MM.1S (cell line): Measurements from ENCODE around the gene NCAPG.

Source experiments
- DNase-seq: peaks from one replicate; pipeline ENCODE4 v3.0.0-alpha.2; 2015
- H2AFZ ChIP-seq: fragments of 300-600 bp; sonication (generic); 2 replicates; pipeline ENCODE4 v1.6.0; 2016; ENCODE audit warnings: antibody characterized with exemption, low read length
- H3F3A ChIP-seq: fragments of 300-600 bp; sonication (generic); 2 replicates; pipeline ENCODE4 v1.6.1; 2016; ENCODE audit warnings: mild to moderate bottlenecking, antibody characterized with exemption, low read length, moderate library complexity, mixed read lengths; ENCODE audit not compliant: insufficient read depth
- H3K27ac ChIP-seq: fragments of 300-600 bp; sonication (generic); 2 replicates; pipeline ENCODE4 v1.5.1; 2016; ENCODE audit warnings: mild to moderate bottlenecking, low read length
- H3K27me3 ChIP-seq: fragments of 300-600 bp; sonication (generic); replicated peaks from 2 replicates; pipeline ENCODE4 v1.6.0; 2016; ENCODE audit warnings: low read length; ENCODE audit not compliant: insufficient read depth
- H3K36me3 ChIP-seq: fragments of 300-600 bp; sonication (generic); replicated peaks from 2 replicates; pipeline ENCODE4 v1.6.1; 2016; ENCODE audit warnings: mild to moderate bottlenecking, low read length, mixed read lengths; ENCODE audit not compliant: insufficient read depth
- H3K4me1 ChIP-seq: fragments of 300-600 bp; sonication (generic); 2 replicates; pipeline ENCODE4 v1.6.1; 2016; ENCODE audit warnings: low read length, mixed read lengths
- H3K4me2 ChIP-seq: fragments of 300-600 bp; sonication (generic); 2 replicates; pipeline ENCODE4 v1.6.0; 2016; ENCODE audit warnings: low read depth, low read length
- H3K4me3 ChIP-seq: fragments of 300-600 bp; sonication (generic); 2 replicates; pipeline ENCODE4 v1.5.1; 2016; ENCODE audit warnings: low read length, mixed read lengths
- H3K79me2 ChIP-seq: fragments of 300-600 bp; sonication (generic); 2 replicates; pipeline ENCODE4 v1.6.1; 2016; ENCODE audit warnings: mixed run types, low read length, mixed read lengths
- H3K9ac ChIP-seq: fragments of 300-600 bp; sonication (generic); 2 replicates; pipeline ENCODE4 v1.6.1; 2016; ENCODE audit warnings: low read length, mixed read lengths
- H3K9me2 ChIP-seq: fragments of 300-600 bp; sonication (generic); replicated peaks from 2 replicates; pipeline ENCODE4 v1.6.1; 2016; ENCODE audit warnings: mild to moderate bottlenecking, low read length, mixed read lengths; ENCODE audit not compliant: insufficient read depth
- H3K9me3 ChIP-seq: fragments of 300-600 bp; sonication (generic); replicated peaks from 2 replicates; pipeline ENCODE4 v1.6.1; 2016; ENCODE audit warnings: mild to moderate bottlenecking, low read length, mixed read lengths; ENCODE audit not compliant: insufficient read depth
- H4K20me1 ChIP-seq: fragments of 300-600 bp; sonication (generic); 2 replicates; pipeline ENCODE4 v1.6.1; 2016; ENCODE audit warnings: mild to moderate bottlenecking, low read length, moderate library complexity, mixed read lengths; ENCODE audit not compliant: insufficient read depth
- CTCF ChIP-seq: fragments of 300-600 bp; sonication (generic); IDR thresholded peaks from 2 replicates; pipeline ENCODE4 v1.5.1; 2016; ENCODE audit warnings: antibody characterized with exemption, low read length, mixed read lengths
- EZH2 ChIP-seq: fragments of 300-600 bp; sonication (generic); optimal IDR thresholded peaks from 2 replicates; pipeline ENCODE3; 2017; ENCODE audit warnings: low read depth, mild to moderate bottlenecking, antibody characterized with exemption, low read length, mixed read lengths
- EZH2phosphoT487 ChIP-seq: fragments of 300-600 bp; sonication (generic); IDR thresholded peaks from 2 replicates; pipeline ENCODE4 v1.6.1; 2018; ENCODE audit warnings: antibody characterized with exemption, low read length

Gene NCAPG

DNA sequence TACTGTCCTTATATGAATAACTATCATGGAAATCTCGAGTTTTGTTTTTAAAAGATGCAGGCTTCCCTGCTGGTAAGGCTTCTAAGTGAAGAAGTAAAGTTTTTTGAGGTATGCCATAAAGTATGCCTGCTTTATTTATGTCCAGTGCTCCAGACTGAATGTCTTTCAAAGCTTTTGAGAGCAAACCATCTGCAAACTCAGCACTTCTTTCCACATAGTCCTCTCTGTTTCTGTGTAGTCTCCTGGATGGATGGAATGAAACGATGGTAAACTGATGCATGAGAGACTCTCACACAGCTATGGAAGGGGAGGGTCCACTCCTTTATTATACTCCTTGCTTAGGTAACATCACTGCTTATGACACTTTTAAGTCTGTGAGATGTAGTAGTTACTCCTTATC is 73.7 kb downstream of the NCAPG start:
- Histone ChIP-seq H2AFZ (no peak overlapping the region), H3K27ac (no peak overlapping the region), H3F3A (no peaks in the 10 kb centered on the region), H3K9ac (no peak overlapping the region), H4K20me1 (no peaks in the 10 kb centered on the region), H3K4me1 (no peaks in the 10 kb centered on the region), H3K27me3 (no peaks in the 10 kb centered on the region), H3K9me3 (no peaks in the 10 kb centered on the region), H3K4me2 (no peak overlapping the region), H3K9me2 (no peaks in the 10 kb centered on the region), H3K4me3 (no peak overlapping the region), H3K36me3 (peaks cover 4% of the 10 kb centered on the region; the same call in 1 of the 2 replicates), H3K79me2 (no peaks in the 10 kb centered on the region)
- no peak for TF ChIP-seq EZH2
- no peak for TF ChIP-seq EZH2phosphoT487
- TF ChIP-seq CTCF, result no peak
- DNase-seq, result no peak

DNA sequence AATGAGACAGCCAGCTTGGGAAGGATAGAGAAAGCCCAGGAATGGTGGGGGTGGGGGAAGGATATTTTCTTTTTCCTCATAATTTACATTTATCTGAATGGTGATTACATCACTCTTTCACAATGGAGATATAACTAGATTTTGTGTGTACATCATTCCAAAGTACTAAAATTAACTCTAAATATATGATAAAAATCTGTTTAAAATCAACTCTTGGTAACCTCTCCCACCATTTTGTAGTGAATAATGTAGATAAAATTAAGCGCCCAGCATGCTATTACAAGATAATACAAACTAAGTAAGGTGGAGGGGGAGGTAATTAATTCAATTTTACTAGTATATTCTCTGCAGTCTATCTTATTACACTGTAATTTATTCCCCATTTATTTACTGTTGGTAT is 78.9 kb downstream of the NCAPG start:
- Histone ChIP-seq H4K20me1 (no peaks in the 10 kb centered on the region), H3K27ac (no peak overlapping the region), H3K9me3 (no peaks in the 10 kb centered on the region), H3K36me3 (no peaks in the 10 kb centered on the region; the same call in 1 of the 2 replicates), H3F3A (no peaks in the 10 kb centered on the region), H2AFZ (no peak overlapping the region), H3K4me1 (no peaks in the 10 kb centered on the region), H3K27me3 (no peaks in the 10 kb centered on the region), H3K9me2 (no peaks in the 10 kb centered on the region), H3K79me2 (no peaks in the 10 kb centered on the region), H3K9ac (no peak overlapping the region), H3K4me2 (no peak overlapping the region), H3K4me3 (no peak overlapping the region)
- TF ChIP-seq EZH2phosphoT487 (no peak), CTCF (no peak), EZH2 (no peak)
- no peak for DNase-seq

DNA sequence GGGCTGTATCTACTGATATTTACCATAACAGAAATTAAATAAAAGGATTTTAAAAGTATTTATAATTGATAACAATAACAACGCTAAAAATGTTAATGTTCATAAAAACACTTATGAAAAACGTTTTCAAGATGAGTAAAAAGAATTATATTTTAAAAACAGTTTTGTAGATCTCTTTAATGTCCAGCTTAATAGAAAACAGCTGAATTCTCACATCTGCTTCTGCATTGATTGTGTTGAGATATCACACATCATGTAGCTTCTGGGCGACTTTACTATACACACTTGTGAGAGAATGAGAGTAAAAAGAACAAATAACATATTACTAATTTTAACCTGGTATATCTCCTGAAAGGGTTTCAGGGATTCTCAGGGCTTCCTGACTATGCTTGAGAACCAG is 83.6 kb downstream of the NCAPG start:
- H3K27ac ChIP-seq, result no peak overlapping the region
- no peak for TF ChIP-seq CTCF
- no peak for TF ChIP-seq EZH2
- TF ChIP-seq EZH2phosphoT487, result no peak
- no peak for DNase-seq
- H3K27me3 ChIP-seq, result no peaks in the 10 kb centered on the region
- no peaks in the 10 kb centered on the region for H3K9me2 ChIP-seq
- H3F3A ChIP-seq, result no peaks in the 10 kb centered on the region
- no peaks in the 10 kb centered on the region for H3K36me3 ChIP-seq
- H4K20me1 ChIP-seq, result no peaks in the 10 kb centered on the region
- no peaks in the 10 kb centered on the region for H3K79me2 ChIP-seq
- H3K4me3 ChIP-seq, result no peak overlapping the region
- H3K4me1 ChIP-seq, result no peaks in the 10 kb centered on the region
- no peak overlapping the region for H3K9ac ChIP-seq
- no peak overlapping the region for H2AFZ ChIP-seq
- no peak overlapping the region for H3K4me2 ChIP-seq
- H3K9me3 ChIP-seq, result no peaks in the 10 kb centered on the region
